Limb (tissue), 2 donors: ENCODE results near the gene STK11.
"Not testable (repeated sequence)": the region's sequence is repeated elsewhere in the genome, so short reads cannot be mapped to it uniquely, and the experiment has no call there.

Experiments
- DNase-seq, 2 donors: peaks; one replicate each; pipeline ENCODE4 v3.0.0-alpha.2; 2016; ENCODE audit errors: extremely low spot score in 2 of 2

Gene STK11

GRCh38 chr19:1208830-1209229, 3.3 kb downstream of the STK11 start:
- not testable (repeated sequence) for DNase-seq

DNA sequence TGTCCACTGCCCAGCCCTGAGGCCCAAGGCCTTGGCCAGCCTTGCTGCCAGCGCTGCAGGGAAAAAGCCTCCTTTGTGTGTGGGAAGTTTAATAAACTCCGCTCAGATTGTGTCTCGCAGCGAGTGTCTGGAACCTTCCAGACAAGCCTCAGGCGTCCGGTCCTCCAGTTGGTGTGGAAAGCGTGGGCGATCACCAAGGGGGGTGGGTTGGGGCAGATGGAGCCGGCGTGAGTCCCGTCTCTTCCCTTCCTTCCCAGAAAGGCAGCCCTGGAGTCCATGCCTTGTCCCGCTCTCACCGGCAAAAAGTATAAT, 4.6 kb downstream of the STK11 start:
- no peak for DNase-seq

GRCh38 chr19:1211494-1212234, 6.1 kb downstream of the STK11 start:
- no peak for DNase-seq

- peak in 1 of 2 donors; percentile 13 for DNase-seq
These were observed 8.1 kb downstream of the STK11 start for GRCh38 chr19:1213391-1214286.

DNA sequence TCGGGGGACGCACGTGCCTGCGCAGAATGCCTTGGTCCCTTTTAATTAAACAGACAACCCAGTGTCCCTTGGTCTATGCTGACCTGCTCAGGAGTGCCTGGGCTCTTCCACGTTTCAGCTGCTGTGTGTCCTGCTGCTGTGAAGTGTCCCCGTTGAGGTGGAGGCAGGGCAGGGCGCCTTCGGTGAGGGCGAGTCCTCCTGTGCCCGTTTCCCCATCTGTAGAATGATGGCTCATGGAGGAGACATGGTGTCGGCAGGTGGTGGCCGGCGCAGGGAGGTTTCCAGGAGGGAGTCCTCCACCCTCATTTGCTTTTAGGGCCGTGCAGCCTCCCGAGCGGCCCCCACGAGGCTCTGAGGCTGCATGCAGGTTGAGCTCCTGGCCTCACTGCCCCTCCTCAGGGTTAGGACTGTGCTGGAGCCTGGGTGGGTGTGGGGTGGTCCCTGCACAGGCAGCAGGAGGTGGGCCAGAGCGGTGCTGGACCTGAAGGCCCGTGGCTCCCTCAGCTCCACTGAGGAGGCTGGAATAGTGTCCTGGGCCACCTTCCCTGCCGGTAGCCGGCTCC, 8.8 kb downstream of the STK11 start:
- no peak for DNase-seq

DNA sequence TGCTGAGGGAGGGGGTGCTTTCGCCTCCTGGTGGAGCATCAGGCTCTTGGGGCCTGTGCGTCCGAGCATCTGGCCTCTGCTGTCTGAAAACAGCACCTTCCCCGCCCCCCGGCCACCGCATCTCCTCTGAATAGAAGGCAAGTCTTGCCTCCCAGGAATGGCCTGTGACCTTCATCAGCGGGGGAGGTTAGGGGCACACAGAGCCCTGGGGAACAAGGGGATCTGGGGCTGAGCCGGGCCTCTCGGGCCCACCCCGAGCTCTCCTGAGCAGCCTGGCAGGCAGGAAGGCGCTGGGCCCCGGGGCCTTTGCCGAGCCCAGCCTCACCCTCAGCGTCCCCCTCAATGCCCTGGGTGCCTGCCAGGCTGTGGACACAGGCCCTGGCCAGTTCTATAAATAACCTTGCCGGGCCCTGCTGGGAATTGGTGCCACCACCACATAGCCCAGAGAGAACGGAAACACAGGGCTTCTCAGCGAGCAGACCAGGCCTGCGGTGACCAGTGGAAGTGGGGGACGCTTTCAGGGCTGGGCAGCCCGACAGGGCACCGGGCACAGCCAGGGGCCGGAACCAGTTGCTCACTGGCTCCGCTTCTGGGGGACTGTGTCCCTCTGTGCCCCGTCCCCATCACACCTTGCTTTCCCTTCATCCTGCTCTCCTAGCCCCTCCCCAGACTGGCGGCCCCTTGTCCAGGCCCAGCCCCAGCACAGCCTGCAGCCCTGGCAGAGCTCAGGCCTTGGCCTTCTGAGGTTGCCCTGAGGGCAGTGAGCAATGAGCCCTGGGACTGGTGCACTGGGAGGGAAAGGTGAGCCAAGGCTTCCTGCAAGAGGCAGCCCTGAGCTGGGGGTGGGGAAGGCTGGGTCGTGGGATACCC, 9.5 kb downstream of the STK11 start:
- DNase-seq: no peak

DNA sequence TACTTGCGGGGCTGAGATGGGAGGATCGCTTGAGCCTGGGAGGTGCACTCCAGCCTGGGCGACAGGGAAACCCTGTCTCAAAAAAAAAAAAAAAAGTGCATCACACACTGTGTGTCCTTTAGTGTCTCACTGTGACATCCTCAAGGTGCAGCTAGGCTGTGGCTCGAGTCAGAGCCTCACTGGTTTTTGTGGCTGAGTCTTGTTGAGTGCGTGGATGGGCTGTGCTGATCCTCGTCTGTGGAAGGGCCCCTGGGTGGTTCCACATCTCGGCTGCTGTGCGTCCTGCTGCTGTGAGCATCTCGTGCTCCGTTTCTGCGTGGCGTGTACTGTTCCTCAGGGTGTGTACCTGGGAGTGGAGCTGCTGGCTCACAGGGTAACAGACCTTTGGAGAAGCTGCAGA, 11.2 kb downstream of the STK11 start:
- no peak for DNase-seq

DNA sequence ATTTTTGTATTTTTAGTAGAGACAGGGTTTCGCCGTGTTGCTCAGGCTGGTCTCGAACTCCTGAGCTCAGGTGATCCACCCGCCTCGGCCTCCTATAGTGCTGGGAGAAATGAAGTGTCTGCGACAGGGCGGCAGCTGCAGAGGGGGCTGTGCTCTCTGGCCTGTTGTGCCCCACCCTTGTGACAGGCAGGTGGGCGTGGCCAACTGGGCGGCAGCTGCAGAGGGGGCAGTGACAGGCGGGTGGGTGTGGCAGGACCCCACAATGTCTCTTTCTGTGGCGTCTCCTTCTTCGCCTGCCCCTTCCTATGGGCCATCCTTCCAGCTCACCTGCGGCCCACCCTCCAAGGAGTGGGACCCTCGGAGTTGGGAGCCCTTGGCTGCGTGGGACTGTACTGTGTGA, 11.8 kb downstream of the STK11 start:
- peak in 1 of 2 donors; percentile 27 for DNase-seq

DNA sequence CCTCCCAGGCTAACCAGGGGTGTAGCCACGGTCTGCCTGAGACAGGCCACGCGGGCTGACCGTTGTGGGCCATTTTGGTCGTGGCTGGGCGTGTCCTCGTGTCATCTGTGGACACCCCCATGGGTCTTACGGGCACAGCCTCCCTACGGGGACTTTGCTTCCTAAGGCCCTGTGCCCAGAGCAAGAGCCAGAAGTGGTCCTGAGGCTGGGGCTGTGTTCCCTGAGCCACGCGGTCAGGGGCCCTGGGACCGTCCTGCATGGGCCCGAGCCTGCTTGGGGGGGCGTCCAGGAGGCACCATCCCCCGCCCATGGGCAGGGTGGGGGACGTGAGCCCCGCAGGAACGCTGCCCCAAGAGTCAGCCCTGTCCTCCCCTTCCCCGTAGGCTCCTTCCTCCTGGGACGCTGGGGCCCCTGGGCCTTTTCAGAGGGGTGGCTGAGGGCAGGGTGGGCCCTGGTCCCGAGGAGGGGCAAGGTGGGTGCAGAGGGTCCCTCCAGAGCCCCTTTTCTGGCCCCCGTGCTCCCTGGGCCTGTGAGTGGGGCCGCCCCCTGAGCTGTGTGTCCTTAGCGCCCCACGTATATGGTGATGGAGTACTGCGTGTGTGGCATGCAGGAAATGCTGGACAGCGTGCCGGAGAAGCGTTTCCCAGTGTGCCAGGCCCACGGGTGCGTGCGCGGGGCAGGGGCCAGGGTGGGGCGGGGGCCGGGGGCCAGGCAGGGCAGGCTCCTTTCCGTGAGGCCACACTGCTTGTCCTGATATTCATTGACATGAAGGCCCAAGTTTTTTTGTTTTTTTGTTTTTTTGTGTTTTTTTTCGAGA, 13.4 kb downstream of the STK11 start:
- DNase-seq: no peak

GRCh38 chr19:1219786-1220476, 14.4 kb downstream of the STK11 start:
- no peak for DNase-seq

GRCh38 chr19:1220477-1220930, 14.9 kb downstream of the STK11 start:
- no peak for DNase-seq

DNA sequence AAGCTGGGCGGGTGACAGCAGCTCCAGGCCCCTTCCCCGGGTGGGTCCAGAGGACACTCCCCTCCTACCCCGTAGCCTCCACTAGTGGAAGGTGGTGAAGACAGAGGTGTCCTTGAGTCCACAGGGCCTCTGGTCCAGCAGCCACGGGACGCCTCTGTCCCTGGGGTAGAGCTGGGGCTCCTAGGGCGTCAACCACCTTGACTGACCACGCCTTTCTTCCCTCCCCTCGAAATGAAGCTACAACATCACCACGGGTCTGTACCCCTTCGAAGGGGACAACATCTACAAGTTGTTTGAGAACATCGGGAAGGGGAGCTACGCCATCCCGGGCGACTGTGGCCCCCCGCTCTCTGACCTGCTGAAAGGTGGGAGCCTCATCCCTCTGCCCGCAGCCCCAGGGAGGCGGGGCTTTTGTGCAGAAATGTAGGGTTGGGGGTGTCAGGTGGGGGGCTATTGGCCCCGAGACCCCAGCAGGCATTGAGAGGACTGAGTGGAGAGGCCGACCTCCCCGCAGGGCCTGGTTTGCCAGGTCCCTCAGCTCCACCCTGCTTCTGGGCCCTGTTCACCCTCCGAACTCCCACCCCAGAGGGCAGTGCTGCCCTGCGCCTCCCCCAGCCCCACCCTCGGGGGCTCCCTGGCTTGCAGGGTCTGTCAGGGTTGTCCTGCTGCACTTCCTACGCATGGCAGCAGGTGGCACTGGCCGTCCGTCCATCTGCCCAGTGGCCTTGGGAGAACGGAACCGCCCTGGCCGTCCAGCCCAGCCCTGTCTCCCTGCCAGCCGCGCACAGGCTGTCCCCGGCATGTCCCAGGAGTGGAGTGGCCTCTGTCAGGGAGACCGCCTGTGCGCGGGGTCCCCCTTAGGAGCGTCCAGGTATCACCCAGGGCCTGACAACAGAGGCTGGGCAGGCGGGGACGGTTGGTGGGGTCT, 15.7 kb downstream of the STK11 start:
- DNase-seq: peak in 1 of 2 donors; percentile 73

DNA sequence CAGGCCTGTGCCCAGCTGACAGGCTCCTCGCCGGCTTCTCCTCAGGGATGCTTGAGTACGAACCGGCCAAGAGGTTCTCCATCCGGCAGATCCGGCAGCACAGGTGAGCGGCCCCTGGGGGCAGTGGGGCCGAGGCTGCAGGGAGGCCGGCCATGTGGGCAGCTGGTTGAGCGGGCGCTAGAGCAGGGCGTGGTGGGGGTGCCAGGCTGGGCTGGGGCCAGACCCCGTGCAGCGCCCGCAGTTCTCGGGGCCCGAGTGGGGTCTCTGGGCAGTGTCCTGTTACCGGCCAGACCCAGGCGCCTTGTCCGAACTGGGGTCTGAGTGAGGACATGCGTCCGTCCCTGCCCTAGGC, 16.3 kb downstream of the STK11 start:
- no peak for DNase-seq

DNA sequence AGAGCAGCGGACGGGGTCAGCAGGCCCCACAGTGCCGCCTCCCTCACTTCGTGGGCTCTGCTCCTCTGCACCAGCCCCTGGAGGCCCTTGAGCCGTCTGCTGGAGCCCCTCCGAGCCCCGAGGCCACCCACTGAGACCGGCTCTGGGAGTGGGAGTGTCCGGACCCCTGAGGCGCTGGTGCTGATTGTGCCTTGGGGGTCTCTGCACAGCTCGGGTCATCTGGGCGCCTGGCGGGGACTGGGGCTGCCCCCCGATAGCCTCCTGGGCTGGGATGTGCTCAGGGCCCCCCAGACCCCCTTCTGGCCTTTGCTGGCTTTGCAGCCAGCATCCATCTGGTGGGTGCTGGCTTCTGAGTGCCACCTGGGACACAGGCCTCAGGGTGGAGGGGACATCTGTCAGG, 16.8 kb downstream of the STK11 start:
- no peak for DNase-seq

GRCh38 chr19:1223018-1223855, 17.7 kb downstream of the STK11 start:
- no peak for DNase-seq

GRCh38 chr19:1224047-1224825, 18.7 kb downstream of the STK11 start:
- no peak for DNase-seq

GRCh38 chr19:1224847-1225246, 19.3 kb downstream of the STK11 start:
- DNase-seq: no peak
